Forelimb muscle (tissue), 1 donor: ENCODE data around the gene TNFRSF8. TPM values are rescaled to one million over a fixed set of nuclear protein-coding genes. Genes with fewer than 3 reads are reported as not detected.

Experiments used
- DNase-seq: peaks from one replicate; pipeline ENCODE4 v3.0.0-alpha.2; 2013; ENCODE audit warnings: low read depth
- polyA plus RNA-seq: library from polyadenylated mRNA; unstranded; fragments of 120-200 nt; gene quantifications from one replicate; pipeline ENCODE4 v1.2.1, GENCODE V29; 2013; ENCODE audit not compliant: insufficient read length

TNFRSF8 gene
- polyA plus RNA-seq, 1 donor, result 0.22 TPM

DNA sequence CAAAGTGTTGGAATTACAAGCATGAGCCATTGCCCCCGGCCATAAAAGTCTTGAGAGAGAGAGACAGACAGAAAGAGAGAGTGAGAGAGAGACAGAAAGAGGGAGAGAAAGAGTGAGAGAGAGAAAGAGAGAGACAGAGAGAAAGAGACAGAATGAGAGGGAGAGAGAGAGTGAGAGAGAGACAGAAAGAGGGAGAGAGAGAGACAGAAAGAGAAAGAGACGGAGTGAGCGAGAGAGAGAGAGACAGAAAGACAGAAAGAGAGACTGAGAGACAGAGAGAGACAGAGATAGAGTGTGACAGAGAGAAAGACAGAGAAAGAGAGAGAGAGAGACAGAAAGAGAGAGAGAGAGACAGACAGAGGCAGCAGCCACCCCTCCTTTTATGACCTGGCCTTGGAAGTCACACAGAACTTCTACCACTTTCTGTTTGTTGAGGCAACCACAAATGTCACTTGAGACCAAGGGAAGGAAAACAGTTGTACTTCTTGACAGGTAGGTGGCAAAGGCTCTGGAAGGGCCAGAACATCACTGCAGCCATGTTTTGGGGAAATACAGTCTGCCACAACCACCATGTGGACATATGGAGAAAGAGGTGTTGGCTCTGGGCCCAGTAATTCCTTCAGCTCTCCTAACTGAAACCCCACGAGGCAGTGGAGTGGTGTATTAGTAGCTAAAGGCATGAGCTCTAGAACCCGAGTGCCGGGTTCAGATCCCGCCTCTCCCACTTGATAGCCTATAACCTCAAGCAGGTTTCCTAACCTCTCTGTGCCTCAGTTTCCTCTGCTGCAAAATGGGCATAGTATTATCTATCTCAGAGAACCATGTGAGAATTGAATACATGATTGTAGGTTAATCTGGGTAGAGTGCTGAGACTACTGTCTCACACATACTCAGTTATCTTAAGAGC is 50.6 kb downstream of the TNFRSF8 start:
- no peak for DNase-seq

DNA sequence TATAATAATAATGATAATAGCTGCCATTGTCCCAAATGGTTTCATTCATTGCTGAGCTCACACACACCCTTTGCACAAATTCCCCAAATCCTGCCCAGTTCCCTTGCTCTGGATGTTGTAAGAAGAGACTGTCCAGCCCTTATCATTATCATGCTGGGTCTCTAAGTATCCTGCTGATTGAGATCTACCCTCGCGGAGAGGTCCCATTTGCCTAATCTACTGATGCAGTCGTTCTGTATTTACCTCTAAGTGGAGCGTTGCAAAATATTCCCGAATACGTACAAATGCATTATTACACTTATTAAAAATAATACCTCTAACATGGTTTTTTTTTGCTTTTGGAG is 51.2 kb downstream of the TNFRSF8 start:
- DNase-seq, result no peak

DNA sequence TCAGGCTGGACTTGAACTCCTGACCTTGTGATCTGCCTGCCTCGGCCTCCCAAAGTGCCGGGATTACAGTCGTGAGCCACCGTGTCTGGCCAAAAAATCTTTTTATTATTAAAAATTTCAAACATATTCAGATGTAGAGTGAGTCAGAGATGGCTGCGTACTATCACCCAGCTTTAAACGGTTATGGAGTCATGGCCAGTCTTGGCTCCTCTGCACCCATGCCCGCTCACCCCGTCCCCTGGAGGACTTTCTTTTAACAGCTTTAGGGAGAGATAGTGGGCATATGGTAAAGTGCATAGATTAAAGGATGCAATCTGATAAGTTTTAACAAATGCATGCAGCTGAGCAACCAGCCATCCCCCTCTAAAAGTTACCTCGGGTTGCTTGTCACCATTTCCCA is 51.8 kb downstream of the TNFRSF8 start:
- DNase-seq, result no peak

- no peak for DNase-seq
Measured at GRCh38 chr1:12121212-12122003, 58.3 kb downstream of the TNFRSF8 start.

GRCh38 chr1:12123172-12123571 is 60.1 kb downstream of the TNFRSF8 start:
- DNase-seq, result no peak

DNA sequence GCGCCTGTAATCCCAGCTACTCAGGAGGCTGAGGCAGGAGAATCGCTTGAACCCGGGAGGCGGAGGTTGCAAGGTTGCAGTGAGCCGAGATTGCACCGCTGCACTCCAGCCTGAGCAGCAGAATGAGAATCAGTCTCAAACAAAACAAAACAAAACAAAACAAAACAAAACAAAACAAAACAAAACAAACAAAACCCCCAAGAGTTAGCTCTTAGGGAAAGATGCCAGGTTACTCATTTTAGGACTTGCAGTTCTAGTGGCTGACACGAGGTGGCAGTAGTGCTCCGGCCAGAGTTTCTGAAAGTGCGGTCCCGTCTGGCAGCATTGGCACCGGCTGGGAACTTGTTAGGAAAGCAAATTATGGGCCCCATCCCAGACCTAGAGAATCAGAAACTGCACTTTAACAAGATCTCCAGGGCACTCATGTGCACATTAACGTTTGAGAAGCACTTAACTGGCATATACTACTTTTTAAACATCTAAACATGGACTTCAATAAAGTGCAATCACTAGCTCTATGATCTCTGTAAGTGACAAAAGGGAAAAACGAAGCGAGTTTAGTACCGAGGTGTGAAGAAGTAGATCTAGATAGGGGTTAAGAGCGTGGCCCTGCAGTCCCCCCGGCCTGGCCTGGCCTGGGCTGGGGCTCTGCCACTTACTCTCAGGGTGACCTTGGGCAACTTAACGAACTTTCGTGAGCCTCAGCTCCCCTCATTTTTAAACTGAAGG is 61.8 kb downstream of the TNFRSF8 start:
- DNase-seq, result no peak

DNA sequence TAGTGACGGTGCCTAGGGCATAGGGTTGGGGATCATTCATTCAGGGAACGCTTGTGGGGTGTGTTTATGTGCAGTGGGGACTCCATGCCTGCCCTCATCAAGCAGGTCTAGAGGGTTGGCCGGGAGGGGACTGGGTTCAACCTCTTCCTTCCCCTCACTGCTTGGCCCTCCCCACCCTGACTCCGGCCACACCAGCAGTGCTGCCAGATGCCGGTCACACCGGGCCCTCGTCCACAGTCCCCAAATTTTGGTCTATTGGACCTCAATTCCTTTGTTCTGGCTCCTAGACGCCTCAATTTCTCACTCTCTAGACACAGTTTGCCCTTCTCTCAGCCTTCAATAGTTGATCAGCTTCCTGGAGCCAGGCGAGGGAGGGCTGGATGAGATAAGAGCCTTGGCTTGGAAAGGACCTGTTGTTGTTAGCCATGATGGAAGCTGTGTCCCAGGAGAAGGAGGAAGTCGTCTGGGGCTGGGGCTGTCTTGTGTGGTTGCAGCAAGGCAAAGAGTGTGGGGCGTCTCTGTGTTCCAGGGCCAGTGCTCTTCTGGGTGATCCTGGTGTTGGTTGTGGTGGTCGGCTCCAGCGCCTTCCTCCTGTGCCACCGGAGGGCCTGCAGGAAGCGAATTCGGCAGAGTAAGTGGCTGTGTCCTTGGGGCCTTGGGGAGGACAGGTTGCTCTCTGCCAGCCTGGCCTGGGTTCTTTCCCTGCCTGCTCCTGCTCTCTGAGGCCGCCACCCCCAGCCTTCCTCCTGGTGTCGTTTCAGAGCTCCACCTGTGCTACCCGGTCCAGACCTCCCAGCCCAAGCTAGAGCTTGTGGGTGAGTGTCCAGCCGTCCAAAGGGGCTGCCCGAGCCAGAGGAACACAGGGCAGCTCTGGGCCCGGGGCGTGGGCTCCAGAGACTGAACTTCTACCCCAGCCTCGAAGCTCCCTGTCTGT is 62.6 kb downstream of the TNFRSF8 start:
- no peak for DNase-seq

DNA sequence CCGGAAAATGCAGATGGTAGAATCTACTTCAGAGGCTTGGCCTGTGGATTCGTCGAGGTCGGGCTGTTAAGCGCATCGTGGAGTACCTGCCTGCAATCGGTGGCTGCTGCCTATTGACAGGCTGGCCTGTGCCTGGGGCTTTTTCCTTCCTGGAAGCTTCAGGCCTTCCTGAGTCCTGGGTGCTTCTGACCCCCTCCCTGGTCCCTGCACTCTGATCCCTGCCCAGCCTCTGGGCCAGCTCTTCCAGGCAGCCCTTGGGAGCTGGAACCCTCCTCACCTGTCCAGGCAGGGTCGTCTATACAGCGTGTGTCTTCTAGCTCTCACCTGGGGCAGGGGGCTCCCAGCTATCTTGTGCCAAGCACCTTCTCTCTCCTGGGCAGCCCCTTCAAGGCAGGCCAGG is 63.7 kb downstream of the TNFRSF8 start:
- DNase-seq, result no peak

GRCh38 chr1:12127206-12127810 is 64.2 kb downstream of the TNFRSF8 start:
- DNase-seq, result no peak

DNA sequence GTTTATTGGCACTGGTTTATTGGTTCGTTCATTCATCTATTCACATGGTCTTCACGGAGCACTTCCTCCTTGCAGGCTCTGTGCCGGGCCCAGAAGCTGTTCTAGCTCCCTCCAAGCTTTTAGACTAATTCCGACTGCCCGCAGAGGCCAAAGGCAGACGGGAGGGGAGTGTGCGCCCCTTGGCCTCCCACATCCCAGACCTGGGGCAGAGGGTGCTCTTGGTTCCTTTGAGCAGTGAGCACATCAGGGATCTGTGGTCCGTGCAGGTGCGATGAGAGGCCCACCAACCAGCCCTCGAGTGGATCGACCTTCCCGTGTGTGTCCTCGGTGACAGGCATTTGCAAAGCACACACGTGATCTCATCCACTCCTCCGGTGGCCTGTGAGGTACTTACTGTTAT is 65.0 kb downstream of the TNFRSF8 start:
- no peak for DNase-seq

- no peak for DNase-seq
Measured at GRCh38 chr1:12129624-12130023, 66.5 kb downstream of the TNFRSF8 start.

- no peak for DNase-seq
Measured at GRCh38 chr1:12130466-12131130, 67.5 kb downstream of the TNFRSF8 start.

DNA sequence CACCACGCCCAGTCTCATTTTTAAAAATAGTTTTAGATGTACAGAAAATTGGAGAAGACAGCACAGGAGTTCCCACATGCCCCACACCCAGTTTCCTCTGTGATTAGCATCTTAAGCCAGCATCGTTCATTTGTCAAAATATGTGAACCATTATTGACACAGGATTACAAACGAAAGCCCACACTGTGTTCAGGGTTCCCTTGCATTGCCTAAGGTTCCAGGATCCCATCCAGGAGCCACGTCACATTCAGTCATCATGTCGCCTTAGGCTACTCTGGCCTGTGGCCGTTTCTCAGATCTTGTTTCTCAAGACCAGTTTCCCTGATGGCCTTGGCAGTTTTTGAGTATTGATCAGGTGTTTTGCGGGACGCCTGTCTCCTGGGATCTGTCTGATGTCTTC is 69.0 kb downstream of the TNFRSF8 start:
- DNase-seq, result no peak

DNA sequence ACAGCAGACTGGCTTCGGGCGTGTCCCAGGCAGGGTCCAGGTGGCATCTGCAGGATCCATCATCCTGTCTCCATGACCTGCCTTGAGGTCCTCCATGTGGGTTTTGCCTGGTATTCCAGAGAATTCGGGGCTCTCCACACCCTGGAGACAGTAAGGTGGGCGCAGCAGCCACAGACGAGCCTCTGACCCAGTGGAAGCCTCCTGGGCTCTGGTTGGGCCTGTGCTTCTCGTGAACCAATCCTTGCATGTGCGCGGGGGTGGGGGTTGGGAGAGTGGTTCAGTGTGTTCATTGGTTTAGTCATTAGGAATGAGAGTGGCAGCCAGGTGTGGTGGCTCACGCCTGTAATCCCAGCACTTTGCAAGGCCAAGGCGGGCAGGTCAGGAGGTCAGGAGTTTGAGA is 71.6 kb downstream of the TNFRSF8 start:
- DNase-seq, result no peak

DNA sequence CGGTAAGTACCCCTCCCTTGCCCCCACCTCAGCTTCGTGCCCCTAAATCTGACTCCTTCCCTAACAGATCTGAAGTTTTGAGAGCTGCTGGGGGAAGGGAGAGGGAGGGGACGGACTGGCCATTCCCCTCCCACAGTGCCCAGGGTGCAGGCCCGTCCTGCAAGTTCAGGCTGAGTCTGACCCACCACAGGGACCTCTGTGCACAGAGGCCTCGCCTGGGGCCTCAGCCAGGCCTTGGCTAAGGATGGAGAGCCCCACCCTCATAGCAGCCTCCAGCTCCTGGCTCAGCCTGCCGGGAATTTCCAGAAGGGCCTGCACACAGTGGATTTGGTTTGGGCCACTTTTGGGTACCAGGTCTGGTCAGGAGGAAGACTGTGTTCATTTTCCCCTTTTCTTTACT is 72.5 kb downstream of the TNFRSF8 start:
- no peak for DNase-seq

DNA sequence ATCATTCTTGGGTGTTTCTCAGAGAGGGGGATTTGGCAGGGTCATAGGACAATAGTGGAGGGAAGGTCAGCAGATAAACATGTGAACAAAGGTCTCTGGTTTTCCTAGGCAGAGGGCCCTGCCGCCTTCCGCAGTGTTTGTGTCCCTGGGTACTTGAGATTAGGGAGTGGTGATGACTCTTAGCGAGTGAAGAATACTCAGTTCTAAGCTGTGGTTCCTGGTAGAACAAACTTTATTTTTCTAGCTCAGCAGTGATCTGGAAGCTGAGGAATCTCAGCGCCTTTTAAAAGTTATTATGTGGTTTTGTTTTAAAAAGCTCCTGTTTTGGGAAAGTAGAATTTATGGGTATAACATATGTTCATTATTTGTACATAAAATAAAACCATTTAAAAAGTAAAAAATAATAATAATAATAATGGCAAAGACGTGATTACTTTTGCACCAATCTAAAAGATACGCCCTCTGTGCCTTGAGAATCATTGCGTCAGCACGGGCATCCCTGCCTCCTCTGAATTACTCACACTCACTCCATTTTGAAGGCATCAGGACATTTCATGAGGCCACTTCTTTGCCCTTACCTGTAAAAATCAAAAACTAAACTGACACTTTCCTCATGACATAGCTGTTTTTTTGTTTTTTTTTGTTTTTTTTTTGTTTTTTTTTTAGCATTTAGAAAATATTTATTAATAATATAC is 74.0 kb downstream of the TNFRSF8 start:
- no peak for DNase-seq

GRCh38 chr1:12138196-12139168 is 75.4 kb downstream of the TNFRSF8 start:
- DNase-seq, result no peak

- no peak for DNase-seq
Measured at GRCh38 chr1:12140016-12140415, 76.9 kb downstream of the TNFRSF8 start.
